Measurements from ENCODE around the gene GALE.
"Not testable (repeated sequence)": the region's sequence is repeated elsewhere in the genome, so short reads cannot be mapped to it uniquely, and the experiment has no call there.

The GALE gene

DNA sequence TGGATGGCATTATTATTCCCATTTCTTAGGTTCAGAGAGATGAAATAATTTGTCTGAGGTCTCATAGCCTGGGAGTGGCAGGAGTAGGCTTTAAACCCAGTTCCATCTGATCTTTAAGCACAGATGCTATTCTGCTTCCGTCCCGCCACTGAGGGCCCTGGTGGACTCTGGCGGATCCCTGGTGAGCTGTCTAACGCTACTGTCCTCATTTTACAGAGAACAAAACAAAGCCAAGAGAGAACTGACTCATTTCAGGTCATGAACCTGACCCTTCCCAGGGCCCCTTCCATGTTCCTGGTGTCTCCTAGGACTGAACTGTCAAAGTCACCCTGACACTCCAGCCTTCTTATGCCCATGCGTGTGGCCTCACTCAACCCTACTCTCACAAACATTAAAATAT lies 3.1 kb upstream of the GALE start:
- in situ Hi-C loops (cut with HindIII; ENCODE audit: low sequenced_read_pairs) = no loop called here
- TF ChIP-seq, protein P1, sequence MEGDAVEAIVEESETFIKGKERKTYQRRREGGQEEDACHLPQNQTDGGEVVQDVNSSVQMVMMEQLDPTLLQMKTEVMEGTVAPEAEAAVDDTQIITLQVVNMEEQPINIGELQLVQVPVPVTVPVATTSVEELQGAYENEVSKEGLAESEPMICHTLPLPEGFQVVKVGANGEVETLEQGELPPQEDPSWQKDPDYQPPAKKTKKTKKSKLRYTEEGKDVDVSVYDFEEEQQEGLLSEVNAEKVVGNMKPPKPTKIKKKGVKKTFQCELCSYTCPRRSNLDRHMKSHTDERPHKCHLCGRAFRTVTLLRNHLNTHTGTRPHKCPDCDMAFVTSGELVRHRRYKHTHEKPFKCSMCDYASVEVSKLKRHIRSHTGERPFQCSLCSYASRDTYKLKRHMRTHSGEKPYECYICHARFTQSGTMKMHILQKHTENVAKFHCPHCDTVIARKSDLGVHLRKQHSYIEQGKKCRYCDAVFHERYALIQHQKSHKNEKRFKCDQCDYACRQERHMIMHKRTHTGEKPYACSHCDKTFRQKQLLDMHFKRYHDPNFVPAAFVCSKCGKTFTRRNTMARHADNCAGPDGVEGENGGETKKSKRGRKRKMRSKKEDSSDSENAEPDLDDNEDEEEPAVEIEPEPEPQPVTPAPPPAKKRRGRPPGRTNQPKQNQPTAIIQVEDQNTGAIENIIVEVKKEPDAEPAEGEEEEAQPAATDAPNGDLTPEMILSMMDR (IDR thresholded peaks at IDR 0.05; ENCODE audit: low read depth, low read length, missing control alignments) = no peak
- H3K4me3 ChIP-seq (ENCODE audit: low read depth, low read length) = no peak overlapping the region
- DNase-seq (ENCODE audit: low read depth) = no peak

- in situ Hi-C loops (cut with HindIII; ENCODE audit: low sequenced_read_pairs); DNase-seq (ENCODE audit: low read depth); H3K4me3 ChIP-seq (ENCODE audit: low read depth, low read length): not testable (repeated sequence)
Observed at GRCh38 chr1:23802809-23803342, 2.3 kb upstream of the GALE start.

DNA sequence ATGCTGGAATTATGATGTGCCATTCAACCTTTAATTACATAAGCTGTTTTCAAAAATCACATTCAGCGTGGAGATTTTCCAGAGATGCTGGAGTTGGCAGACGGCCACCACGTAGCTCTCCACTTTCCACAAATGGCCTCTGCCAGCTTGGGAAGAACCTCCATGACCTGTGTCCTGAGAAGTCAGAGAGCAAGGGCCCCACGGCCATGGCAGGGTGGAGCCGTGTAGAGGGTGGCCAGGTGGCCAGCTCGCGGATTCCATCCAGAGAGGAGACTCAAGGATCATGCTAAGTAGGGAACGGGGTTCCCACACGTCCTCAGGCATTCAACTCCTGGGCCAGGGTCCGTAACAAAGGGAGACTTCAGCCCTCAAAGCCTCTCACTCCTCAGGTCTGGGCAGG lies 1.3 kb upstream of the GALE start:
- in situ Hi-C loops (cut with HindIII; ENCODE audit: low sequenced_read_pairs) = no loop called here

GRCh38 chr1:23801338-23801748 lies 789 bp upstream of the GALE start:
- TF ChIP-seq, protein P1 (IDR thresholded peaks at IDR 0.05; ENCODE audit: low read depth, low read length, missing control alignments) = no peak

More for the DNA sequence above, 1.3 kb upstream of the GALE start:
- TF ChIP-seq, protein P1 (IDR thresholded peaks at IDR 0.05; ENCODE audit: low read depth, low read length, missing control alignments) = no peak
- no peak overlapping the region for H3K4me3 ChIP-seq (ENCODE audit: low read depth, low read length)
- DNase-seq (ENCODE audit: low read depth) = no peak

DNA sequence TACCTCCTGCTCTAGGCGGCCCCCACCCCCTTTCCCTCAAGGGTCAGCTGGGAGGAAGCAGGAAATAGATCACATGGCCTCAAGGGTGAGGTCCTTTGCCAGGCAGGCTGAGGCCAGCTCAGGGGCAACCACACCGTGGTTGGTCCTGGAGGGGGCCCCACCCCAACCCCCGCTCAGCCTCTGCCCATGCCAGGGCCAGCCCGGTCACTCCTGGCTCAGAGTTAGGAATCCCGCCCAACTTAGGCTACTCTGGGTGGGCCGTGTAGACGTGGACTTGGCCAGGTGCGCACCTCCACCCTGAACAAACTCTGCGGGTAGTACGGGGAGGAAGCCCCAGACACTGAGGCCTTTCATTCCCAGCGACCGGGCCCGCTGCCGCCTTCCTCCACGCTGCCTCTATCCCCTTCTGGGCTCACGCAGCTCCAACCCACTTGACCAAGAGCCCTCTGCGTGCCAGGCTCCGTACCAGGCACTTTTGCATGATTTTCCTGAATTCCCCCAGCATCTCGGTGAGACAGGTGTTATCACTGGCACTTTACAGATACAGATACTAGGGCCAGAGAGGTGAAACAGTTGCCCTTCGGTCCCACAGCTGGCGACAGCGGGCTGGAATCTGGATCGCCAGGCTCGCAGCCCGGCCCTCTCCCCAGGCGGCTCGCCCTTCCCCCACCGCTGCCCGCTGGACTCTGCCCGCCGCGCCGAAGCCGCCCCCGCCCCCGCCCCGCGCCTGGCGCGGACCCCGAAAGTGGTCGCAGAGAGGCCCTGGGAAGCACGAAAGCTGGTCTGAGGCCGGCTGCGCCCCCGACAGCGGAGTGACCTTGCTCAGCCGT lies 769 bp downstream of the GALE start:
- peak overlapping the region; percentile 69 for H3K4me3 ChIP-seq (ENCODE audit: low read depth, low read length)
- TF ChIP-seq, protein P1 (IDR thresholded peaks at IDR 0.05; ENCODE audit: low read depth, low read length, missing control alignments) = no peak
- no peak for DNase-seq (ENCODE audit: low read depth)
- in situ Hi-C loops (cut with HindIII; ENCODE audit: low sequenced_read_pairs) = no loop called here

More at GRCh38 chr1:23801338-23801748, 789 bp upstream of the GALE start:
- DNase-seq (ENCODE audit: low read depth) = no peak
- H3K4me3 ChIP-seq (ENCODE audit: low read depth, low read length) = peak overlapping the region; percentile 69
- in situ Hi-C loops (cut with HindIII; ENCODE audit: low sequenced_read_pairs) = no loop called here

GRCh38 chr1:23799255-23799569 lies 1.3 kb downstream of the GALE start:
- peak overlapping the region; percentile 69 for H3K4me3 ChIP-seq (ENCODE audit: low read depth, low read length)
- in situ Hi-C loops (cut with HindIII; ENCODE audit: low sequenced_read_pairs) = no loop called here
- TF ChIP-seq, protein P1 (IDR thresholded peaks at IDR 0.05; ENCODE audit: low read depth, low read length, missing control alignments) = no peak
- DNase-seq (ENCODE audit: low read depth) = no peak

DNA sequence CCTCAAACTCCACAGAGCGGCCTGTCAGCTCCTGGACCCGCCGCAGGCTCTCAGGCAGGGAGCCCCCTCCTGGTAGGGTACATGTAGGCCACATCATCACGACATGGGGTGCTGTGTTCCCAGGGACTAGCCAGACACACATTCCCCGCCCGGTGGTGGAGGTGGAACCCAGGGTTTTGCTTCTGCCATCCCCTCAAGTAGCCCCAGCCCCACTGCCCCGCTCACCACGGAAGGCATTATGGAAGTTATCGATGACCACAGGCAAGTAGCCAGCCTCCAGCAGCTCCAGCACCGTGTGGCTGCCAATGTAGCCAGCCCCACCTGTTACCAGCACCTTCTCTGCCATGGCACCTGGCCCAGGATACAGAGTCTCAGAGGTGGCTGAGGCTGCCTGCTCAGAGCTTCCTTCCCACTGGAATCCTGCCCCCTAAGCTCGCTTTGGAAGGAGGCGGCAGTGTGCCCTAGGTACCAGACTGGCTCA lies 1.9 kb downstream of the GALE start:
- TF ChIP-seq, protein P1 (IDR thresholded peaks at IDR 0.05; ENCODE audit: low read depth, low read length, missing control alignments) = peak; percentile 11
- in situ Hi-C loops (cut with HindIII; ENCODE audit: low sequenced_read_pairs) = no loop called here
- no peak overlapping the region for H3K4me3 ChIP-seq (ENCODE audit: low read depth, low read length)
- no peak for DNase-seq (ENCODE audit: low read depth)
